GM19193 (cell line): ENCODE results near the gene PIP5K1C.

Source experiments
- POLR2A ChIP-seq: IDR thresholded peaks from 4 replicates; pipeline ENCODE4 v1.6.1; 2011; ENCODE audit not compliant: insufficient read depth, insufficient read length; ENCODE audit errors: extremely low read depth

Gene PIP5K1C

DNA sequence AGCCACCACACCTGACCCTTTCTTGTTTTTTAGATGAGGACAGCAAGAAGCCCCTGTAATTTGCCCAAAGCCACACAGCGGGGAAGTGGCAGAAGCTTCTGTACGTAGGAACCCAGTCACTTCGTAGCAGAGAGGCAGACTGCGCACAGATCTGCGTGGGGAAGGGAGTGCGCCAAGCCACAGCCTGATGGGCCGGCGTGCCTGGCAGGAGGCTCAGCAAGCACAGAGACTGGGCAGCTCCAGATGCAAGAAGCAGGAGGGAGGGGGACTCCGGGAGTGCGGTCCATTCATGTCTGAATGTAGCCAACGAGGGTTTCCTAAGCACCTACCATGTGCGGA lies 7.6 kb upstream of the PIP5K1C start:
- TF ChIP-seq POLR2A = no peak

DNA sequence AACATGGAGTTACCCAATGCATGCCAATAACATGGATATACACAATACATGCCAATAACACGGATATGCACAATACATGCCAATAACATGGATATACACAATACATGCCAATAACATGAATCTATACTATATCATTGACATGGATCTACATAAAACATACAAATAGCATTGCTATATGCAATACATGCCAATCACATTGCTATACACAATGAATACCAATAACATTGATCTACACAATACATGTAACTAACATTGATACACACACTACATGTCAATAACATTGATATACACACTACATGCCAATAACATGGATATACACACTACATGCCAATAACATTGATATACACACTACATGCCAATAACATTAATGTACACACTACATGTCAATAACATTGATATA lies 932 bp upstream of the PIP5K1C start:
- no peak for TF ChIP-seq POLR2A

DNA sequence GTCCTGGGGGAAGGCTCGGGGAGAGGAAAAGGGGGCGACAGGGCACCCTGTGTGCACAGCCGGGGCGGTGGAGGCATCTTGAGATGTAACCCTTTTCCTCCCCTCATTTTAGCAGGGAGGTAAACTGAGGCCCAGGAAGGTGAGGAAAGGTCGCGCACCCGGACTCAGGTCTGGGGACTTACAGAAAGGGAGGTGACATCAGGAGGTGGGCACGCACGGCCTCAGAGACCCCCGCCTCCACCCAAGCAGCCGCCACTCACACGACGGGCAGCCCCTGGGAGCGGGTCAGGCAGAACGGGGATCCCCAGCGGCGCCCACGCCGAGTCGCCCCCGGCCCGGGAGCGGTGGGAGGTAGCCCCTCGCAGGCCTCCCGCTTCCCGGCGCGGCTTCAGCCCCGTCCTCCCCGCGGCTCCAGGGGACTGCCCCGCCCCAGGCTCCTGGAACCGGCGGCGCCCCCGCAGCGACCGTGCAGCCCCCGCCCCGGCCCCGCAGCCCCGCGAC lies 477 bp downstream of the PIP5K1C start:
- TF ChIP-seq POLR2A = no peak

DNA sequence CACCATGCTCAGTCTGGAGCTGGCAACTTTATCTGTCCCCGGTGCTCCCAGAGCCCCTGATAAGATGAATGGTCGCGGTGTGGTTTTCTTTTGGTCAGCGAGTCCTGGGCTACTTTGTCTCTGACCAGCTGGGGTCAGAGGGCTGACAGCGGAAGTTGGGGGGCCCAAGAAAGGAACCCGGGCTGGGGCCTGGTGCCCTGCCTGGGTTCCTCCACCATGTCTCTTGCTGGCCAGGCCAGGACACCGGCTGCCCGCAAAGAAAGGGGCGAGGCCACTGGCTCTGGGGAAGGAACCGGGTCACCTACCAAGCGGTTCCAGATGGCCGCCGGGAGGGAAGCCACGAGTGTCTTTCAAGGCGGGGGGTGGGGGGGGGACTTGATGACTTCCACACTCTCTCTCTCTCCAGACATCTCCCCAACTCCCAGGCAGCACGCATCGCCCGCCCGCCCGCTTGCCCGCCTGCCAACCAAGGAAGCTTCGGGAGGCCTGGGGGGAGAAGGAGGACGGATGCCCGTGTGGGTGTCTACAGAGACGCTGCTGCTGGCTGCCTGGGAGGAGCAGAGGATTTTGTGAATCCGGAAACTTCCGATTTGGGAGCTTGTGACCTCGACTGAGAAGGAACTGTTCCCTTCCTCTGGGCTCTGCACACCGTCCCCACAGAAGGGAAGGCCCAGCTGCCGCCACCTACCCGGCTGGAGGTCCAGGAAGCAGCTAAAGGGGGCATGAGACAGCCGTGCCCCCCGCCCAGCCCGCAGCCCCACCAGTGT lies 1.1 kb downstream of the PIP5K1C start:
- no peak for TF ChIP-seq POLR2A

DNA sequence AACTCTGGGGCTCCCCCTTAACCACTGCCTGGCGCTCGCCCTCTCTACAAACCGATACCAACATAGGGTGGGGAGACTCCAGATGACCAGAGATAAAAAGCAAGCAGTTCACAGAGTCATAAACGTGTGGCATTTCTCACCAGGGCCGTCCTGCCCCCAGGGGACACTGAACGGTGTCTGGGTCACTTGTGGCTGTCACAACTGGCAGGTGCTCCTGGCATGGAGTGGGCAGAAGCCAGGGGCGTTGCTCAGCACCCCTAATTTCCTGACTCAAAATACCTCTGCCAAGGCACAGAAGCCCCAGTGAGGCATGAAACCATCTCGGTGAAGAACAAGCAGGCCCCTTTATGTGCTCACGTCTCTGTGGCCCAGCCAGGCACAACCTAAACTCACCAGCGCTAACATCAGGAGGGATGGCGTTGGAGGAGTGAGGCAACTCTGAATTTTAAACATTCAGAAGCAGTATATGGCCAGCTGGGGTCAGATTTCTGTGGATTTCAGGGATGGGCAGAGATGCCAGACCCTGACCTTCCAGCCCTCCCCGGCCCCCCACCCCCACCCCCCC lies 1.8 kb downstream of the PIP5K1C start:
- TF ChIP-seq POLR2A = no peak

DNA sequence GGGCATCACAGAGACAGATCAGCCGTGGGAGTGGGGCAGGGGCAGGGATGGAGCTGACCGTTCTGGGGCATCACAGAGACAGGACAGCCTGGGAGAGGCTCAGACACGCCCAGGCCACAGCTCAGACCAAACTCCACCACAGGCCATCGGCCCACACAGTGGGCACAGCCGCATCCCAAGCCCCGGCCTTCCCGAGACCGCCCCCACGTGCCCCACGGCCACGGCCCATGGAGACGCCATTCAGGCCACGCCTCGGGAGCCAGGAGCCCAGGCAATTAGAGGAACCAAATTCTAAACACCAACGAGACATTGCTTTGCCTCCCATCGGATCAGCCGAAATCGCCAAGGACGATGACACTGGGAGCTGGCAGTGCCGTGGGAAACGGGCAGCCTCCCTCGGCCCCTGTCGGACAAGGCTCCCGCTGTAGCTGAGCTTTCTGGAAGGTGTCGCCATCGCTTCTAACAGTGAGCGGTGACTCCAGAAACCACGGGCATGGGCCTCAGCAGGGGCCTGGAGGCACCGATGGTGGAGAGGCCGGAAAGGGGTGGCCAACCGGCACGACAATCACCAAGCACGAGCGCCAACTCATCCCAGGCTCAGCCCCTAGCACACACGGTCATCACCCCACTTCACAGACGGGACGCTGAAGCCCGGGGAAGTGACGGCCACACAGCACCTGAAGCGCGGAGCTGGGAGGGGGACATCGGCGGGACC lies 2.4 kb downstream of the PIP5K1C start:
- TF ChIP-seq POLR2A = no peak

DNA sequence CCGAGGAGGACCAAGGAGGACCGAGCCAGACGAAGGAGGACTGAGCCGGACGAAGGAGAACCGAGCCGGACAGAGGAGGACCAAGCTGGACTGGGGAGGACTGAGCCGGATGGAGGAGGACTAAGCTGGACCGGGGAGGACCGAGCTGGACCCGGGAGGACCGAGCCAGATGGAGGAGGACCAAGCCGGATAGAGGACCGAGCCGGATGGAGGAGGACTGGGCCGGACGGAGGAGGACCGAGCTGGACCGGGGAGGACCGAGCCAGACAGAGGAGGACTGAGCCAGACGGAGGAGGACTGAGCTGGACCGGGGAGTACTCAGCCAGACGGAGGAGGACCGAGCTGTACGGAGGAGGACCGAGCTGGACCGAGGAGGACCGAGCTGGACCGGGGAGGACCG lies 3.2 kb downstream of the PIP5K1C start:
- no peak for TF ChIP-seq POLR2A

DNA sequence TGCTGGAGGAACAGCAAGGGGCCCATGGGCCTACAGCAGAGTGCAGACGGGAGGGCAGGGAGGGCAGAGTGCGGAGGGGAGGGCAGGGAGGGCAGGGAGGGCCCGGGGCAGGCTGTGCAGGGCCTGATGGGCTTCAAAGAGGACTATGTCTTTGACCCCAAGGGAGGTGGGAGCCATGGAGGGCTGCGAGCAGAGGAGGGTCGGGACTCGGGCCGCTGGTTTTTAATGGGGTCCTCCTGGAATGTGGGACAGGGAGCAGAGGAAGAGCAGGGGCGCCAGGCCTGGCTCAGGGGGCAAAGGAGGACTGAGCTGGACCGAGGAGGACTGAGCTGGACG lies 3.6 kb downstream of the PIP5K1C start:
- no peak for TF ChIP-seq POLR2A

DNA sequence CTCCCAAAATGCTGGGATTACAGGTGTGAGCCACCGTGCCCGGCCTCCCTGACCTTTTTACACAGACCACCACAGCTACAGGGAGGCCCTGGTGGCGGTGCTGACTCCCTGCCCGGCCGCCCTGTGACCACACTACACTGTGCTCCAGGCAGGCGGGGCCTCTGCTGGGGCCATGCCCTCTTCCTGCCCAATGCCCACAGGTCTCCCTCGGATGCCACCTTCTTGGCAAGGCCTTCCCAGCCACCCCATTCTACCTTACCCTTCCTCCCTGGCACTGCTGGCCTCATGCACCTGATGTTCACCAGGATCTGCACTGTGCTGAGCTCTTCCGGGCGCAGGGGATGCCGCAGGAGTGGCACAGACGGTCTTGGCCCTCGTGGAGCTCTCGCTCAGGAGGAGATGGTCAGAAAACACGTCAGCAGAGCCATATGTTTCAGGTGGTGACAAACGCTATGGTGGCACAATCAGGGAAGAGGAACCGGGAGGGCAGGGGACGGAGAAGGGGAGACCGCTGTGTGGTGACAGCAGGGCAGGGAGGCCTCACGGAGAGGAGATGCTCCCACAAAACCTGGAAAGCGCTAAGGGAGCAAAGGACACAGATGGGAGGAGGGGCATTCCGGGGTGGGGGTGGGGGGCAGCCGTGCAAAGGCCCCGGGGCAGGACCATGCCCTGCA lies 4.1 kb downstream of the PIP5K1C start:
- no peak for TF ChIP-seq POLR2A

DNA sequence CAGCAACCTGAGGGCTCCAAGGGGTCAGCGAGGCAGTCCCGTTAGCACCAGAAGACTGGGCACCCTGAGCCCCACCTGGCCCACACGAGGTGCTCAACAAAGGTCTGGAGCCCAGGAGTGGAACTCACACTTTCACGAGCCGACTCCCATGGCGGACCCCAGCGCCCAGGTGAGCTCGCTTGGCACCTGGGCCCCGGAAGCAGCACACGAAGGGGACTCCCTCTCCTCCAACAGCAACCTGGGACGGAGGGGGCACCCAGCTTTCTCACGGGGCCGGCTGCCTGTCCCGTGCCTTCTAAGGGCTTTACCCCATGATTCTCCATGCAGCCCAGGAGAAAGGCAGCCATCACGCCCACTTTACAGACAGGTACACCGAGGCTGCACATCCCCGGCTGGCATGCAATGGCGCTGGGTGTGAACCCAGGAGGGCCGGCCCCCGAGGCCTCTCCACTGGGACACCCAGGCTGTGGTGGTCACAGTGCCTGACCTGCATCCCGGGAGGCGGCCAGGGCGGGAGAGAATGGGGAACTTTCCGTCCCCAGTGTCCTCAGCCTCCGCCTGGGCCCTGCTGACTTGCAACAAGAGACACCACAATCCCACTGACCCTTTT lies 5.0 kb downstream of the PIP5K1C start:
- TF ChIP-seq POLR2A = no peak

DNA sequence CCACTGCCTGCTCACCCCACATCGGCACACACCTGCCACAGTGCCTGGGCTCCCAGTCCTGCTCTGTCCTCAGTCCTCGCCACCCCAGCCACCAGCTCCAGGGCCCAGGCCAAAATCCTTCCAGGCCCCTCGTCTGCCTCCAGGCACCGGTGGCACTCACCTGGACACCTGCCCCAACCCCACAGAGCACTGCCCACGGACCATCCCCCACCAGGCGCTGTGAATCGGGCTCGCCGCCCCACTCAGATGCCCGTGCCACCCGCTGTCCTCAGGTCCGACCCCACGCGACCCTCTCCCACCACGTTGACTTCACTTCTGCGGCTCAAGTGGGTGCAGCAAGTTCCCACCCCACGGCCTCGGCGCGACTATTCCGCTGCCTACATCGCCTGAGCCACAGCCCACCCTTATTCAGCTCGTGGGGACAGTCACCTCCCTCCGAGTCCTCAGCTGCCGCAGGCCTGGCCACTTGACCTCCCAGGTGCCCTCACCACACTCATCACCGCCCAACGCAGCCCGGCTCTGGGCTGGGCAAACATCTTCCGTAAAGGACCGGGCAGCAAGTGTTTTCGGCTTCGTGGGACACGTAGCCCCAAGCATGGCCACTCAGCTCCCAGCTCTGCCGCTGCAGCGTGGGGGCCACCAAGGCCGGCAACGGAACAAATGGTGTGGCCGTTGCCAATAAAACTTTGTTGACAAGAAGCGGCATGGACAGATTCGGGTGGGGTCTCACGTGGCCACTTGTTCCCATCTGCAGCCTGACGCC lies 5.7 kb downstream of the PIP5K1C start:
- no peak for TF ChIP-seq POLR2A

DNA sequence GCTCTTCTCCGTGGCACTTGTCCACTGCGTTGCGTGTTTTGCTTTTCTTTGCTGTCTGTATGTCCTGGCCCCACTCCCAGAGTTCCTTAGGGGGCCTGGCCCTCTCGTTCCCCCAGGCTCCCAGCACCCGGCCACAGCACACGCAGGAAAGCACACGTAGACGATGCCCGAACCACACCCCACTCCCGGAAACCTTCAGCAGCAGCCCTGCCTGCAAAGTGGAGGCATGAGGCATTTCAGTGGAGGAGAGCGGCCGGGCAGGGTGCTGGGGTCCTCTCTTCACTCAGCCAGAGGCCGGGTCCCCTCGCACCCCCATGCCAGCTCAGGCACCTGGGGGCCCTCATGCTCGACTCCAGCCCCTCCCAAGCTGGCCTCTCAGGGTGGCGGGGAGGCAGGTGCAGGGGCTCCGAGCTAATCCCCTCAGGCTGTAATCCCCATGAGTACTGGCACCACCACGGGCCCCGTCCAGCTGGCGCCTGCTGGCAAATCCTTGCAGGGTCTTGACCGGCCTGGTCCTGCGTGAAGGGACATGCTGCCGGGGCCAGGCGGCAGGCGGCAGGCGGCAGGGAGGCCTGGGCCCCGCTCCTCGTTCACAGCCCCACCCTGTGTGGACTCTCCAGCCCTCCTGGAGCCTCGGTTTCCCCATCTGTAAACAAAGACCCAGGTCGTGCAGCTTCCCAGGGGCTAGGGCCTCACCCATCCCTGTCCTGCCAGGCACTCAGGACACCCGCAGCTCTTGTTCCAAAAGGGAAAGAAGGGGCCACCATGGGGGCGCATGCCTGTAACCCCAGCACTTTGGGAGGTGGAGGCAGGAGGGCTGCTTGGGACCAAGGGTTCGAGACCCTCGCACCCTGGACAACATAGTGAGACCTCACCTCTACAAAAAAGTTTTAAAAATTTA lies 7.0 kb downstream of the PIP5K1C start:
- no peak for TF ChIP-seq POLR2A
